ENCODE results near the gene TMEM198.
A peak's percentile ranks its signal among the peaks of the same experiment; 100 is the strongest.

TMEM198 gene

DNA sequence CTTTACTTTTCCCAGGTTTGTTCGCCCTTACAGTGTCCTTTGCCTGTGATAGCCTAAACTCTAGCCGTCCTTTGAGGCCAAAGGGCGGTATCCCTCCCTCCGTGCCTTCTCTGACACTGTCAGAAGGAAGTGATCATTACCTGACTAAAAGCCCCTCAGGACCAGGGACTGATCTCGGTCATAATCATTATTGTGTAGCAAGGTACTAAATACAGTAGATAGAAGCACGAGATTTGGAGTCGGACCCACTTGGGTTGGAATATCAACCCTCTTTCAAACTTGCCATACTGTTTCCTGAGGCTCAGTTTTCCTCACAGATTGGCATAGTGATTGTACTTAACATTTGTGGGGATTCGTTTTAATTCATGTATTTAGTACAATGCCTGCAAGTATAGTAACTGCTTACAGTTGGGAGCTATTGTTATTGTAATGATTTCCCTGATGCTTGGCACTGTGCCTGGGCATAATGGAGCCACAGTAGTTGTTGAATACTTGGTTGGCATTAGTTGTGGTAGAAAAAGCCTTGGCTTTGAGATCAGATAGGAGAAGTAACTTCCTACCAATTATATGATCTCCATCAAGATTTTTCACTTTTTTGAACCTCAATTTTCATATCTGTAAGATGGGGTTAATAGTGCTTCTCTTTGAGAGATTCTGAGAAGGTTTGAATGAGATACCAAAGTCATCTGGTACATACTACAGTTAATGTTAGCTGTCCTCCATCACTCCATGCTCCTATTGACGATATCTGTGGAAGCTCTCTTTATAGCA is 54.7 kb downstream of the TMEM198 start:
- TF ChIP-seq, protein P1, sequence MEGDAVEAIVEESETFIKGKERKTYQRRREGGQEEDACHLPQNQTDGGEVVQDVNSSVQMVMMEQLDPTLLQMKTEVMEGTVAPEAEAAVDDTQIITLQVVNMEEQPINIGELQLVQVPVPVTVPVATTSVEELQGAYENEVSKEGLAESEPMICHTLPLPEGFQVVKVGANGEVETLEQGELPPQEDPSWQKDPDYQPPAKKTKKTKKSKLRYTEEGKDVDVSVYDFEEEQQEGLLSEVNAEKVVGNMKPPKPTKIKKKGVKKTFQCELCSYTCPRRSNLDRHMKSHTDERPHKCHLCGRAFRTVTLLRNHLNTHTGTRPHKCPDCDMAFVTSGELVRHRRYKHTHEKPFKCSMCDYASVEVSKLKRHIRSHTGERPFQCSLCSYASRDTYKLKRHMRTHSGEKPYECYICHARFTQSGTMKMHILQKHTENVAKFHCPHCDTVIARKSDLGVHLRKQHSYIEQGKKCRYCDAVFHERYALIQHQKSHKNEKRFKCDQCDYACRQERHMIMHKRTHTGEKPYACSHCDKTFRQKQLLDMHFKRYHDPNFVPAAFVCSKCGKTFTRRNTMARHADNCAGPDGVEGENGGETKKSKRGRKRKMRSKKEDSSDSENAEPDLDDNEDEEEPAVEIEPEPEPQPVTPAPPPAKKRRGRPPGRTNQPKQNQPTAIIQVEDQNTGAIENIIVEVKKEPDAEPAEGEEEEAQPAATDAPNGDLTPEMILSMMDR (IDR thresholded peaks at IDR 0.05; ENCODE audit: insufficient read depth, low read depth, low read length, missing control alignments) = no peak
- H3K4me3 ChIP-seq (ENCODE audit: low read length) = peak overlapping the region; percentile 77
- DNase-seq (ENCODE audit: low read depth) = no peak

Measured in epithelial cell of esophagus (primary cell).